ENCODE measurements around the gene UTP18.

GRCh38 chr17:51270636-51271035 lies 10.3 kb downstream of the UTP18 start:
- TF ChIP-seq CTCF (optimal IDR thresholded peaks at IDR 0.05 in 1 of 3, IDR thresholded peaks at IDR 0.05 in 1 of 3, conservative IDR thresholded peaks at IDR 0.05 in 1 of 3; ENCODE audit: extremely low read depth in 1 of 3, insufficient read depth in 2 of 3, low read length in 3 of 3) (no peak), EZH2 (IDR thresholded peaks at IDR 0.05; ENCODE audit: low read length) (no peak)

Data from keratinocyte (primary cell).